A673 (cell line): Measurements from ENCODE around the gene BRPF1.

Source experiments
- CTCF ChIP-seq: fragments of 300-800, 200-600 bp; sonication (generic); conservative IDR thresholded peaks from 2 replicates; pipeline ENCODE4 v1.5.1; 2017; ENCODE audit warnings: low read depth, mild to moderate bottlenecking, antibody characterized with exemption, low read length, moderate library complexity, mixed read lengths
- EZH2 ChIP-seq: fragments of 200-600 bp; sonication (generic); IDR thresholded peaks from 2 replicates; pipeline ENCODE4 v1.6.1; 2017; ENCODE audit warnings: borderline replicate concordance, low read depth, mild to moderate bottlenecking, mixed read lengths, antibody characterized with exemption, low read length; ENCODE audit not compliant: poor library complexity, severe bottlenecking

GRCh38 chr3:9685216-9686049 is 46.1 kb upstream of the BRPF1 start:
- no peak for TF ChIP-seq CTCF
- no peak for TF ChIP-seq EZH2
